Upper lobe of left lung (tissue), 4 donors: ENCODE data around the gene GLT8D2.

Source experiments
- CTCF ChIP-seq, 6 experiments: fragments of 450-650 bp in 4 of 6; fragments of 200-600 bp in 2 of 6; sonication (generic) in 2 of 6; IDR thresholded peaks; one replicate each; pipeline ENCODE4 v1.5.1; 2016 to 2019; ENCODE audit warnings: antibody characterized with exemption in 6 of 6
- POLR2A ChIP-seq, 4 donors: fragments of 450-650 bp; IDR thresholded peaks; one replicate each; pipeline ENCODE4 v1.5.1; 2016 to 2017; ENCODE audit warnings: antibody characterized with exemption in 4 of 4, mild to moderate bottlenecking in 2 of 4

GRCh38 chr12:103964805-103965204, 85.2 kb downstream of the GLT8D2 start:
- no peak for TF ChIP-seq CTCF (IDR thresholded peaks at IDR 0.05)
- no peak for TF ChIP-seq POLR2A (IDR thresholded peaks at IDR 0.05)
